Measurements from ENCODE around the gene UGT2A1.

Gene UGT2A1

GRCh38 chr4:69584135-69584534 is 68.9 kb downstream of the UGT2A1 start:
- DNase-seq, result no peak

GRCh38 chr4:69583543-69583942 is 69.5 kb downstream of the UGT2A1 start:
- no peak for DNase-seq

GRCh38 chr4:69577245-69577644 is 75.8 kb downstream of the UGT2A1 start:
- no peak for DNase-seq

GRCh38 chr4:69576251-69576877 is 76.7 kb downstream of the UGT2A1 start:
- no peak for DNase-seq

GRCh38 chr4:69568787-69569186 is 84.3 kb downstream of the UGT2A1 start:
- DNase-seq, result no peak

GRCh38 chr4:69563424-69563823 is 89.6 kb downstream of the UGT2A1 start:
- DNase-seq, result no peak

- no peak for DNase-seq
Measured at GRCh38 chr4:69549651-69550050, 103.4 kb downstream of the UGT2A1 start.

- no peak for DNase-seq
Measured at GRCh38 chr4:69546134-69546765, 106.8 kb downstream of the UGT2A1 start.

Data from activated CD4-positive, CD25-positive, alpha-beta regulatory T cell treated with anti-CD3 and anti-CD28 coated beads, Interleukin-2, amount 50 U/mL, for 72 hours (primary cell).